ENCODE data around the gene CELF4. TPM values are rescaled to one million over a fixed set of nuclear protein-coding genes. Genes with fewer than 3 reads are reported as not detected.

CELF4 gene
- total RNA-seq, 2 donors from 2014 or later, result 0.22 to 3.9 TPM

GRCh38 chr18:37222354-37222998, 343.1 kb downstream of the CELF4 start:
- H3K9me3 ChIP-seq, result no peaks in the 10 kb centered on the region
- H3K4me1 ChIP-seq, result no peaks in the 10 kb centered on the region
- TF ChIP-seq, protein P1, sequence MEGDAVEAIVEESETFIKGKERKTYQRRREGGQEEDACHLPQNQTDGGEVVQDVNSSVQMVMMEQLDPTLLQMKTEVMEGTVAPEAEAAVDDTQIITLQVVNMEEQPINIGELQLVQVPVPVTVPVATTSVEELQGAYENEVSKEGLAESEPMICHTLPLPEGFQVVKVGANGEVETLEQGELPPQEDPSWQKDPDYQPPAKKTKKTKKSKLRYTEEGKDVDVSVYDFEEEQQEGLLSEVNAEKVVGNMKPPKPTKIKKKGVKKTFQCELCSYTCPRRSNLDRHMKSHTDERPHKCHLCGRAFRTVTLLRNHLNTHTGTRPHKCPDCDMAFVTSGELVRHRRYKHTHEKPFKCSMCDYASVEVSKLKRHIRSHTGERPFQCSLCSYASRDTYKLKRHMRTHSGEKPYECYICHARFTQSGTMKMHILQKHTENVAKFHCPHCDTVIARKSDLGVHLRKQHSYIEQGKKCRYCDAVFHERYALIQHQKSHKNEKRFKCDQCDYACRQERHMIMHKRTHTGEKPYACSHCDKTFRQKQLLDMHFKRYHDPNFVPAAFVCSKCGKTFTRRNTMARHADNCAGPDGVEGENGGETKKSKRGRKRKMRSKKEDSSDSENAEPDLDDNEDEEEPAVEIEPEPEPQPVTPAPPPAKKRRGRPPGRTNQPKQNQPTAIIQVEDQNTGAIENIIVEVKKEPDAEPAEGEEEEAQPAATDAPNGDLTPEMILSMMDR (IDR thresholded peaks at IDR 0.05), result no peak
- H3K36me3 ChIP-seq, result no peaks in the 10 kb centered on the region
- no peak overlapping the region for H3K27ac ChIP-seq
- DNase-seq (ENCODE audit: low spot score), result no peak
- no peaks in the 10 kb centered on the region for H3K27me3 ChIP-seq
- H3K4me3 ChIP-seq, result no peak overlapping the region

DNA sequence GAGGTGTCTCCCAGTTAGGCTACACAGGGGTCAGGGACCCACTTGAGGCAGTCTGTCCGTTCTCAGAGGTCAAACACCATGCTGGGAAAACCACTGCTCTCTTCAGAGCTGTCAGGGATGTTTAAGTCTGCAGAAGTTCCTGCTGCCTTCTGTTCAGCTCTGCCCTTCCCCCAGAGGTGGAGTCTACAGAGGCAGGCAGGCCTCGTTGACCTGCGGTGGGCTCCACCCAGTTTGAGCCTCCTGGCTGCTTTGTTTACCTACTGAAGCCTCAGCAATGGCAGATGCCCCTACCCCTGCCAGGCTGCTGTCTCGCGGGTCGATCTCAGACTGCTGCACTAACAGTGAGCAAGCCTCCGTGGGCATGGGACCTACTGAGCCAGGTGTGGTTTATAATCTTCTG, 346.3 kb downstream of the CELF4 start:
- Histone ChIP-seq H3K9me3 (no peaks in the 10 kb centered on the region), H3K4me3 (no peak overlapping the region), H3K36me3 (no peaks in the 10 kb centered on the region), H3K4me1 (no peaks in the 10 kb centered on the region), H3K27ac (no peak overlapping the region), H3K27me3 (no peaks in the 10 kb centered on the region)
- TF ChIP-seq, protein P1 (IDR thresholded peaks at IDR 0.05), result no peak
- DNase-seq (ENCODE audit: low spot score), result no peak

DNA sequence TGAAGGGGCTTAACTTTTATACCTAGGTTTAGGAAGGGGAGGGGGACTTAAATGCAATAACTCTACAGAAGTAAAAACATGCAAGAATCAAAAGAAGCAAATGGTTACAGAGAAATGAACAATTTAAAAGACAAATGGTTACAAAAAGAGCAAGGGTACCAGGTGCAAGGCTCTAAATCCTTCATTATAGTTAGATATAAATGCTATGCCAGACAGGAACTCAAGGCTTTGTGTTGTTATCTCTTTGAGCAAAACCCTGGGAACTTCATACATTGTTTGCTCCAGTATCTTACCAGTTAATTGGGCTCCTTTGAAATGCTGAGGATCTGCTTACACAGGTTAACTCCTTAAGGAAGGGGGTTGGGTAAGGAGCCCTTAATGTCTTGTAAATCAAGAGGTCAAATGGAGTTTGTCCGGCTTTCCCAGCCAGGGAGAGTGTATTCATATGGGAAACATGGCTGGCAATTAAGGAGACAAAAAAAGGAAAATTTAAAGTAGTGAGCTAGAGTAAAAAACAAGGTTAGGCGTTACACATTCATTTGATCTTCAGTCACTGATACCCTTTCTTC, 347.5 kb downstream of the CELF4 start:
- Histone ChIP-seq H3K4me1 (no peaks in the 10 kb centered on the region), H3K27ac (no peak overlapping the region), H3K27me3 (no peaks in the 10 kb centered on the region), H3K4me3 (no peak overlapping the region), H3K9me3 (peaks cover 0 to 5% of the 10 kb centered on the region in 2 donors), H3K36me3 (no peaks in the 10 kb centered on the region)
- TF ChIP-seq, protein P1 (IDR thresholded peaks at IDR 0.05), result no peak
- DNase-seq (ENCODE audit: low spot score), result no peak

DNA sequence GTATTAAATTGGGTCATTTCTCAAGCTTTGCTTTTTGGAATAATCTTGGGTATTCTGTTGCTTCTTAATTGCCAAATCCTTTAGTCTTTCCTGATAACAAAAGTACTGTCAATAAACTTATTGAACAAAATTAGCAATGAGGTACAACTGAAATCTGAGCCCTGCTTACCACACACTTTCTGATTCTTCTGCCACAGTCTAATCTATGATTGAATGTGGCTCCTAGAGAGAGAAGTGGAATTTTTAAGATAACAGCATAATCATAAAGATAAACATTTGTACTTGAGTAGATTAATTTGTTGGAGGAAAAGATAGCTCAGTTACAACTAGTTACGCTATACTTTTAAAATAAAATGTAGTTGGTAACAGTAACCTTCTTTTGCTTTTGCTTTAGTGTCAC, 354.8 kb downstream of the CELF4 start:
- Histone ChIP-seq H3K27me3 (no peaks in the 10 kb centered on the region), H3K36me3 (no peaks in the 10 kb centered on the region), H3K9me3 (peaks cover 0 to 5% of the 10 kb centered on the region in 2 donors), H3K4me1 (no peaks in the 10 kb centered on the region), H3K27ac (no peak overlapping the region), H3K4me3 (no peak overlapping the region)
- no peak for DNase-seq (ENCODE audit: low spot score)
- TF ChIP-seq, protein P1 (IDR thresholded peaks at IDR 0.05), result no peak

GRCh38 chr18:37207343-37207742, 358.3 kb downstream of the CELF4 start:
- Histone ChIP-seq H3K27ac (no peak overlapping the region), H3K27me3 (no peaks in the 10 kb centered on the region), H3K4me1 (no peaks in the 10 kb centered on the region), H3K4me3 (no peak overlapping the region), H3K9me3 (peaks cover 0 to 14% of the 10 kb centered on the region in 2 donors), H3K36me3 (no peaks in the 10 kb centered on the region)
- DNase-seq (ENCODE audit: low spot score), result no peak
- TF ChIP-seq, protein P1 (IDR thresholded peaks at IDR 0.05), result no peak

DNA sequence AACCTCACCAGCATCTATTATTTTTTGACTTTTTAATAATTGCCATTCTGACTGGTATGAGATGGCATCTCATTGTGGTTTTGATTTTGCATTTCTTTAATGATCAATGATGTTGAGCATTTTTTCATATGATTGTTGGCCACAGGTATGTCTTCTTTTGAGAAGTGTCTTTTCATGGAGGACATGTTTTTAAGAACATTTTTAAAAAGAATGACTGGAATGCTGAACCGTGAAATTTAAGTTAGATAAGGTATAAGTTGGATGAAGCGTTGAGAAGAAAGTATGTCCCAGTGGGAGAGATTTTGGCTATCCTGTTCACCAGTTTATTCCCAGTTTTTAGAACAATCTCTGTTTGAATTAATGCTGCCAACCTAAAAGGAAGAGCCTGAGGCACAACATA, 365.9 kb downstream of the CELF4 start:
- Histone ChIP-seq H3K27ac (no peak overlapping the region), H3K27me3 (no peaks in the 10 kb centered on the region), H3K36me3 (no peaks in the 10 kb centered on the region), H3K4me1 (no peaks in the 10 kb centered on the region), H3K9me3 (peaks cover 0 to 14% of the 10 kb centered on the region in 2 donors), H3K4me3 (no peak overlapping the region)
- DNase-seq (ENCODE audit: low spot score), result no peak
- TF ChIP-seq, protein P1 (IDR thresholded peaks at IDR 0.05), result no peak

All from right atrium auricular region (tissue), 2 donors.